Caco-2 (cell line): ENCODE results near the gene MRFAP1L1. TPM values are rescaled to one million over a fixed set of nuclear protein-coding genes. Genes with fewer than 3 reads are reported as not detected.

ENCODE experiments used
- BruUV-seq: library from RNA; stranded (reverse); fragments of 400-500 nt; replicated peaks from 2 replicates; lab custom pipeline; 2021; lab: Mats Ljungman, UMichigan
- CTCF ChIA-PET: fragments of 300-600 bp; sonication (Branson Sonifier 250); formaldehyde crosslinking; loops from one replicate; lab custom pipeline; 2022; ENCODE audit warnings: antibody characterized with exemption; lab: Charles Lee
- POLR2A ChIA-PET: fragments of 300-600 bp; sonication (Branson Sonifier 250); formaldehyde crosslinking; loops from one replicate; lab custom pipeline; 2022; ENCODE audit warnings: antibody characterized with exemption; lab: Charles Lee
- DNase-seq, 2 experiments: peaks; one replicate each; pipeline versions ENCODE4 v3.0.0 to v3.0.0-alpha.2; 2020 to 2022
- H3K27me3 ChIP-seq: replicated peaks from 2 replicates; pipeline ENCODE4 v1.6.0; 2011; ENCODE audit warnings: low read length; ENCODE audit not compliant: control insufficient read depth, insufficient read depth
- H3K36me3 ChIP-seq: 2 replicates; pipeline ENCODE4 v1.5.1; 2011; ENCODE audit warnings: low read length; ENCODE audit not compliant: control insufficient read depth, insufficient read depth
- H3K4me1 ChIP-seq: fragments of 250-450 bp; sonication (Bioruptor Pico); 2 replicates; pipeline ENCODE4 v1.5.1; 2020; ENCODE audit warnings: mild to moderate bottlenecking
- H3K4me3 ChIP-seq: 2 replicates; pipeline ENCODE4 v1.5.1; 2011; ENCODE audit warnings: low read depth, mild to moderate bottlenecking, control low read depth, low read length
- H3K9me3 ChIP-seq: fragments of 250-450 bp; sonication (Bioruptor Pico); 2 replicates; pipeline ENCODE4 v1.5.1; 2020; ENCODE audit warnings: mild to moderate bottlenecking, moderate library complexity
- H3K27ac Mint-ChIP-seq: one replicate; pipeline ENCODE4 v1.8.0; 2022; ENCODE audit warnings: mixed read lengths; ENCODE audit not compliant: unreplicated experiment
- H3K27me3 Mint-ChIP-seq: one replicate; pipeline ENCODE4 v1.8.0; 2022; ENCODE audit warnings: mixed read lengths; ENCODE audit not compliant: insufficient read depth, unreplicated experiment
- H3K36me3 Mint-ChIP-seq: one replicate; pipeline ENCODE4 v1.8.0; 2022; ENCODE audit warnings: mild to moderate bottlenecking, mixed read lengths; ENCODE audit not compliant: insufficient read depth, unreplicated experiment
- H3K4me1 Mint-ChIP-seq: one replicate; pipeline ENCODE4 v1.8.0; 2022; ENCODE audit warnings: low read depth, mixed read lengths; ENCODE audit not compliant: unreplicated experiment
- H3K4me3 Mint-ChIP-seq: one replicate; pipeline ENCODE4 v1.8.0; 2022; ENCODE audit warnings: mild to moderate bottlenecking, moderate library complexity, mixed read lengths; ENCODE audit not compliant: unreplicated experiment
- H3K9me3 Mint-ChIP-seq: one replicate; pipeline ENCODE4 v1.8.0; 2022; ENCODE audit warnings: mixed read lengths; ENCODE audit not compliant: unreplicated experiment
- CTCF ChIP-seq, 2 experiments: fragments of 200-600 bp in 1 of 2; IDR thresholded peaks; 1 replicate in 1 of 2; 2 replicates in 1 of 2; pipeline versions ENCODE4 v1.5.1 to v1.8.0; 2011 to 2022; ENCODE audit warnings: antibody characterized with exemption in 1 of 2, control low read depth in 1 of 2, inconsistent platforms in 1 of 2, low read depth in 1 of 2, low read length in 1 of 2, mild to moderate bottlenecking in 1 of 2, moderate library complexity in 1 of 2; ENCODE audit not compliant: insufficient read depth in 1 of 2, severe bottlenecking in 1 of 2, unreplicated experiment in 1 of 2
- intact Hi-C: fragments of 100-400 bp; cut with micrococcal nuclease; formaldehyde crosslinking; loops from one replicate; pipeline ENCODE4 v1.10.0; 2022; ENCODE audit not compliant: unreplicated experiment
- total RNA-seq: library from RNA; stranded (reverse); gene quantifications from 2 replicates; pipeline ENCODE4 v1.2.3, GENCODE V29; 2022

Gene MRFAP1L1
- total RNA-seq, 1 experiment from 2014 or later = 47.5 TPM

GRCh38 chr4:6753103-6753560 is 43.5 kb upstream of the MRFAP1L1 start:
- POLR2A ChIA-PET = no interaction called here
- no peak overlapping the region for H3K4me3 Mint-ChIP-seq
- H3K4me1 ChIP-seq = peaks cover 41% of the 10 kb centered on the region
- no peaks in the 10 kb centered on the region for H3K36me3 ChIP-seq
- H3K9me3 Mint-ChIP-seq = no peaks in the 10 kb centered on the region
- H3K27me3 Mint-ChIP-seq = no peaks in the 10 kb centered on the region
- no peaks in the 10 kb centered on the region for H3K36me3 Mint-ChIP-seq
- no peaks in the 10 kb centered on the region for H3K27me3 ChIP-seq
- H3K4me3 ChIP-seq = no peak overlapping the region
- H3K9me3 ChIP-seq = no peaks in the 10 kb centered on the region
- BruUV-seq = no TSS peak
- DNase-seq = peak in 1 of 2 experiments; percentile 45
- H3K4me1 Mint-ChIP-seq = peaks cover 9% of the 10 kb centered on the region
- TF ChIP-seq CTCF (IDR thresholded peaks at IDR 0.05; ENCODE audit: insufficient read depth in 1 of 2, low read depth in 1 of 2, low read length in 1 of 2, severe bottlenecking in 1 of 2, unreplicated experiment in 1 of 2) = no peak
- CTCF ChIA-PET = no interaction called here
- H3K27ac Mint-ChIP-seq = no peak overlapping the region
- intact Hi-C loops = no loop called here

GRCh38 chr4:6752486-6752829 is 42.8 kb upstream of the MRFAP1L1 start:
- TF ChIP-seq CTCF (IDR thresholded peaks at IDR 0.05; ENCODE audit: insufficient read depth in 1 of 2, low read depth in 1 of 2, low read length in 1 of 2, severe bottlenecking in 1 of 2, unreplicated experiment in 1 of 2) = no peak
- H3K27me3 ChIP-seq = no peaks in the 10 kb centered on the region
- H3K9me3 ChIP-seq = no peaks in the 10 kb centered on the region
- Mint-ChIP-seq H3K4me1 (peaks cover 10% of the 10 kb centered on the region), H3K4me3 (no peak overlapping the region), H3K9me3 (no peaks in the 10 kb centered on the region), H3K27ac (no peak overlapping the region), H3K36me3 (no peaks in the 10 kb centered on the region), H3K27me3 (no peaks in the 10 kb centered on the region)
- BruUV-seq = no TSS peak
- ChIA-PET POLR2A (no interaction called here), CTCF (no interaction called here)
- H3K36me3 ChIP-seq = no peaks in the 10 kb centered on the region
- H3K4me3 ChIP-seq = no peak overlapping the region
- no peak for DNase-seq
- intact Hi-C loops = no loop called here
- peaks cover 41% of the 10 kb centered on the region for H3K4me1 ChIP-seq

- no peak overlapping the region for H3K4me3 ChIP-seq
- no peaks in the 10 kb centered on the region for H3K9me3 ChIP-seq
- POLR2A ChIA-PET = no interaction called here
These were observed 42.2 kb upstream of the MRFAP1L1 start for GRCh38 chr4:6751611-6752485.

More at GRCh38 chr4:6751611-6752485, 42.2 kb upstream of the MRFAP1L1 start:
- H3K27me3 Mint-ChIP-seq = no peaks in the 10 kb centered on the region
- CTCF ChIA-PET = no interaction called here
- H3K4me3 Mint-ChIP-seq = no peak overlapping the region
- Histone ChIP-seq H3K4me1 (peaks cover 41% of the 10 kb centered on the region), H3K36me3 (no peaks in the 10 kb centered on the region), H3K27me3 (no peaks in the 10 kb centered on the region)
- peaks cover 14% of the 10 kb centered on the region for H3K4me1 Mint-ChIP-seq
- H3K9me3 Mint-ChIP-seq = no peaks in the 10 kb centered on the region
- TF ChIP-seq CTCF (IDR thresholded peaks at IDR 0.05; ENCODE audit: insufficient read depth in 1 of 2, low read depth in 1 of 2, low read length in 1 of 2, severe bottlenecking in 1 of 2, unreplicated experiment in 1 of 2) = no peak
- H3K27ac Mint-ChIP-seq = no peak overlapping the region
- DNase-seq = no peak
- BruUV-seq = no TSS peak
- no peaks in the 10 kb centered on the region for H3K36me3 Mint-ChIP-seq
- intact Hi-C loops = no loop called here
